ENCODE results near the gene TNP2.
"Not testable (repeated sequence)": the region's sequence is repeated elsewhere in the genome, so short reads cannot be mapped to it uniquely, and the experiment has no call there.

The TNP2 gene

DNA sequence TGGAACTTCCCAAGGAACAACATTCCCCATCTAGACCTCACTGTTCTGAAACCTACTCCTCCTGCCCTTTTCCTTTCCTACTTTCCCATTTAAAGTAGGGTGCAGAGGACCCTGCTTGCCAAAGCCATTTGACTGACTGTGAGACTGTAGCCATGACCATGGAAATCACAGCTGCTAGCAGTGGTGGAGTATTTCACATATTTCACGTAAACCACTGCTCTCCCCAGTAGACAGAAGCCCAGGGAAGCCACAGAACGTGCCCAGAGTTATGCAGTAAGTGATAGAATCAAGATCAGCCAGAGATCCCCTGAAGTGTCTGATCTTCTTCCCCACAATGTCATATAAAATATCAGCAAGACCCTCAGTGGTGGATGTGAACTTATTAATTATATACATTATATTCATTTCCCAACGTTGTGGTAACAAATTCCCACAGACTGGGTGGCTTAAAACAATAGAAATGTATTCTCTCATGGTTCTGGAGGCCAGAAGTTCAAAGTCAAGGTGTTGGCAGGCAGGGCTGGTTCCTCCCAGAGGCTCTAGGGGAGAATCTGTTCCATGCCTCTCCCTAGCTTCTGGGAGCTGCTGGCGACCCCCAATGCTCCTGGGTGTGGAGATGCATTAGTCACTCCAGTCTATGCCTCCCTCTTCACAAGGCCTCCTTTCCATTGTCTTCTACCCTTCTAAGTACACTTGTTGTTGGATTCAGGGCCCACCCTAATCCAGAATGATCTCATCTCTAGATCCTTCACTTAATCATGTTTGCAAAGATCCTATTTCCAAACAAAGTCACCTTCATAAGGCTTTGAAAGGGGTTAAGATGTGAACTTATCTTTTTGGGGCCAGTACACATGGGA lies 32.7 kb upstream of the TNP2 start:
- no peak for DNase-seq (ENCODE audit: low read depth in 1 of 2, low spot score in 1 of 2)

DNA sequence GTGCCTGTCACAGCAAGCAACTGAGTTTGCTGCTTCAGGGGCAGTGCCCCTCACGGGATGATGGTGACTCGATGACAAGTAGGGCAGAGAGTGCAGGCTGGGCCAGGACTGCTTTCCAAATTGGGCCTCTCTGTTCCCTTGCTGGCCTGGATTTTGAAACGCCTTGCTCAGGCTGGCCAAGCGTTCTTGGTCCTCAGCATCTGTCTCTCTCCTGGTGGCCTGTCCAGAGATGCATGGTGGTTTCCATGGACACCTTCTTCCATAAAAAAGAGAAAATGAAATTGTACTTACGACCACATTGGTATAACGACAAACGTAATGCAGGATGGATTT lies 31.4 kb upstream of the TNP2 start:
- no peak for DNase-seq (ENCODE audit: low read depth in 1 of 2, low spot score in 1 of 2)

DNA sequence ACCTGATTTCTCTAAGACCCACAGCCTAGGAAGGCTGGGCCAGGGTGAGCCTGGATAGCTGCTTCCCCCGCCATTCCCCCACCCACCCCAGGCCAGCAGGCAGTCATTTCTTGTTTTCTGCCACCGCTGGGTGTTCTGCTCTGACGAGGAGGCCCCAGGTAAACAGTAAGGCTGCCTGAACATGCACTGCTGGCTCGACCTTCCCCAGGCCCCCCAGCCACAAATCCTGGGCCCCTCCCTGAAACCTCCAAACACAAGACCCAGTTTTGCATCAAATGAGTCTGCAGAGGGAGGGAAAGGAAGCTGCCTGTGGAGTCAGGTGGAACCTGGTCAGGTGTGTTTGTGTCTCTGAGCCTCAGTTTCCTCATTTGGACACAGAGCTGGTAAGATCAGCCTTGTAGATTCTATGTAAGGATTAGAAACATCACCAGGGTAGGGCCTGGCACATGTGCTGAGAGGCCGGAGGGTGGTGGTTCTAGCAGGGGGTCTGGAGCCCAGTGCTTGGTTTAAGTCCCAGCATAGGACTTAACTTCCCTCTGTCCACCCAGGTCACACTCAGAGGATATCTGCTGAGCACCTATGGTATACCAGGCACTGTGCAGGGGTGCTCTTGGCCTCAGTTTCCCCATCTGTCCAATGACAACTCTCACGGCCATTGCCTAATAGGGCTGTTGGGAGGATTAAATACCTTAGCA lies 30.9 kb upstream of the TNP2 start:
- DNase-seq (ENCODE audit: low read depth in 1 of 2, low spot score in 1 of 2), result no peak

DNA sequence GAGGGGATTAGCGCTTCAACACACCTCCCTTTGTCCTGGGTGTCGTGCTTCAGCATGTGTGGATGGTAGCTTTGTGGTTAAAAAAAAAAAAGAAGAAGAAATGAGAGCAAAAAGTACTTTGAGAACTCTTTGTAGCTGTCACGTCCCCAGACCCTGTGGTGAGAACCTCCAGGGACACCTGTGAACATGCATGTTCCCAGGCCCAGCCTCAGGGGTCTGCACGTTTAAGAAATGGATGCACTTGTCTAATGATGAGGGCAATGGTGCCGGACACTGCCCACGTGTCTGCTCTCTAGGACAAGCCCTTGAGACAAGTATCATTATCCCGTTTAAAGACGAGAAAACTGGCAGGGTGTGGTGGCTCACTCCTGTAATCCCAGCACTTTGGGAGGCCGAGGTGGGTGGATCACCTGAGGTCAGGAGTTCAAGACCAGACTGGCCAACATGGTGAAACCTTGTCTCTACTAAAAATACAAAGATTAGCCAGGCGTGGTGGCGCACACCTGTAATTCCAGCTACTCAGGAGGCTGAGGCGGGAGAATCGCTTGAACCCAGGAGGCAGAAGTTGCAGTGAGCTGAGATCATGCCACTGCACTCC lies 29.9 kb upstream of the TNP2 start:
- not testable (repeated sequence) for DNase-seq (ENCODE audit: low read depth in 1 of 2, low spot score in 1 of 2)

DNA sequence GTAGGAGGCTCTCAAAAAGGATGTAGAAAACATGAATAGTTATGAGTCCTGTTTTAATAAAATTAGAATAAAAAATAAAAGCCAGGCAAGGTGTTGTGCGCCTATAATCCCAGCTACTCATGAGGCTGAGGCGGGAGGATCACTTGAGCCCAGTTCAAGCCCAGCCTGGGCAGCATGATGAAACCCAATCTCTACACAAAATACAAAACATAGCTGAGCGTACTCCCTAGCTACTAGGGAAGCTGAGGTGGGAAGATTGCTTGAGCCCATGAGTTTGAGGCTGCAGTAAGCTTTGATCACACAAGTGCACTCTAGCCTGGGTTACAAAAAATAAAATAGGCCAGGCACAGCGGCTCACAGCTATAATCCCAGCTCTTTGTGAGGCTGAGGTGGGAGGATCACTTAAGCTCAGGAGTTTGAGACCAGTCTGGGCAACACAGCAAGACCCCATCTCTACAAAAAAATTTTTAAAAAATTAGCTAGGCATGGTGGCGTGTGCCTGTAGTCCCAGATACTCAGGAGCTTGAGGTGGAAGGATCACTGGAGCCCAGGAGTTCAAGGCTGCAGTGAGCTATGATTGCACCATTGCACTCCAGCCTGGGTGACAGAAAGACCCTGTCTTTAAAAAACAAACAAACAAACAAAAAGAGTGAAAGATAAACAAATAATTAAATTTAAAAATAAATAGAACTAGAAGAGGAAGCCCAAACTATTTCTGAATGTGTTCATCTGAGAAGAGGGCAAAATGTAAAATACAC lies 29.2 kb upstream of the TNP2 start:
- no peak for DNase-seq (ENCODE audit: low read depth in 1 of 2, low spot score in 1 of 2)

DNA sequence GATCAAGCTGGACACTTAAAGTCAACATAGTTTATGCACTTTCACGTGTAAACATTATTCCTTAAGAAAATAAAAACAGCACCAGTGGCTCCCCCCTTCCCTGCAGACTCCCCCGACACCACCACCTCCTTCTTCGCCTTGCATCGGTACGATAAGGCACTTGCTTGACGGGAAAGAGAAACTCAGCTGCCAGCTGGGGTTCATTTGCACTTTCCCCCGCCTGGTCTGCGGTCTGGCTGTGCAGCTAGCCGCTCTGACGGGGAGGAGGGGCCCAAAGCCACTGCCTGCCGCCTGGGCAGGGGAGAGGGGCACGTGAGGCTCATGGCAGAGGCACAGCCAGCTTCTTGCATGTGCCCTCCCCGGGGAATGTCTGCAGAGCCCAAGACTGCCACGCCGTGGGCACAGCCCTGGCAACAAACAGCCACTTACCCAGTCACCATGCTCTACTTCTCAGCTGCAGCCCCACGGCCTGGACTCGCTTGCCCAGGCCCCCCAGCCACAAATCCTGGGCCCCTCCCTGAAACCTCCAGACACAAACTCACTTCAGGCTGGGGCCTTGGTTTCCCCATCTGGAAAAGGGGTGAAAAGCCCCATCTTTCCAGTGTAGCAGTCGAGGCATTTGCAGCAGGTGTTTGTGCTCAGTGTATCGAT lies 28.5 kb upstream of the TNP2 start:
- DNase-seq (ENCODE audit: low read depth in 1 of 2, low spot score in 1 of 2), result peak; percentile 31 to 34

DNA sequence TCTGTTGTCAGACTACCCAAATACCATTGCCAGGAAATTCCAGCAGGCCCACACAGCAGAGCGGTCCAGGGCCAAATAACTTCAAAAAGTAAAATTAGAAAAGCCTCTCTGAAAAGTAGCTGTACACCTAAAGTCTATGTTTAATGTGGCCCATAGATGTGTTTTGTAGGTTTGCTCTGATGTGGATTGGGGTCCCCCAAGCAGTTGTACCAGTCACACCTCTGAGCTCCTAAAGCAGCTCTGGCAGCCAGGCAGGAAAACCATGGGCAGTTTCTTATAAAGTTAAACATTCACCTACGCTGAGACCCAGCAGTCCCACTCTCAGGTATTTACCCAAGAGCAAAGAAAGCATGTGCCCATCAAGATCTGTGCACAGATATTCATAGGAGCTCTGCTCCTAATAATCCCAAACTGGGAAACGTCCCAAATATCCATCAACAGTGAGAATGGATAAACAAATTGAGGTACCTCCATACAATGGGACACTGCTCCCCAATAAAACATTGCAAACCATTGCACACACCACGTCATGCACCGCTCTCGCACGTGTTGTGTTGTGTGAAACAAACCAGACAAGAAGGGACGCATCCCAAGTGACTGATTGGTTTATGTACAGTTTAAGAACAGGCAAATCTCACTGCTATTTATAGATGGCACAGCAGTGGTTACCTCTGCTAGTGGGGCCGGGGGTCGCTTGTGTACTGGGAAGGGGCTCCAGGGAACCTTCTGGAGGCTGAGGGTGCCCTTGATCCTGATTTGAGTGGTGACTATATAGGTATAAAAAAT lies 27.8 kb upstream of the TNP2 start:
- DNase-seq (ENCODE audit: low read depth in 1 of 2, low spot score in 1 of 2), result no peak

DNA sequence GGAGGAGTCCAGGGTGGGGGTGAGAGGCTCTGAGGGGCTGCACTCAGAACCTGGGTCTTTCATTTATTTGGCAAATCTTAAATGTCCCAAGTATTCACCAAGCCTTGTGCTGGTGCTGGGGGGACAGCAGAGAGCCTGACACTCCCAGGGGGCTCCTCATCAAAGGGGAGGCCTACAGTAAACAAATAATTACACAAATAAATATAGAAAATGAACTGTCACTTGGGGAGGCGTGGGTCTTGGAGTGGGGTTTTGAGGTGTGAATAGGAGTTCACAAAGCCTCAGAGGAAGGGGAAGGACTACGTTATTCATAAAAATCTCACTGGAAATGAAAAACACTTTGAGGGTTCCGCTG lies 27.2 kb upstream of the TNP2 start:
- no peak for DNase-seq (ENCODE audit: low read depth in 1 of 2, low spot score in 1 of 2)

DNA sequence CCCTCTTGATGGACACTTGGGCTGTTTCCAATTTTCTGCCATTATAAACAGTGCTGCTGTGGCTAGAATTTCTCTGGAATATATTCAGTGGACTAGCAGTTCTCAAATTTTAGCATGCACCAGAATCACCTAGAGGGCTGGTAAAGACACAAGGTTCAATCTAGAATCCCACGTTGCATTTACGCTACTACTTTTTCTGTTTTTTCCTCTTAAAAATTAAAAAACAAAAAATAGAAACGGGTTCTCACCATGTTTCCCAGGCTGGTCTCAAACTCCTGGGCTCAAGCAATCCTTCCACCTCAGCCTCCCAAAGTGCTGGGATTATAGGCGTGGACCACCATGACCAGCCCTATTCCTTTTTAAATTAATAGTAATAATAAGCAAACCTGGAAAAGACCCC lies 26.5 kb upstream of the TNP2 start:
- DNase-seq (ENCODE audit: low read depth in 1 of 2, low spot score in 1 of 2), result no peak

DNA sequence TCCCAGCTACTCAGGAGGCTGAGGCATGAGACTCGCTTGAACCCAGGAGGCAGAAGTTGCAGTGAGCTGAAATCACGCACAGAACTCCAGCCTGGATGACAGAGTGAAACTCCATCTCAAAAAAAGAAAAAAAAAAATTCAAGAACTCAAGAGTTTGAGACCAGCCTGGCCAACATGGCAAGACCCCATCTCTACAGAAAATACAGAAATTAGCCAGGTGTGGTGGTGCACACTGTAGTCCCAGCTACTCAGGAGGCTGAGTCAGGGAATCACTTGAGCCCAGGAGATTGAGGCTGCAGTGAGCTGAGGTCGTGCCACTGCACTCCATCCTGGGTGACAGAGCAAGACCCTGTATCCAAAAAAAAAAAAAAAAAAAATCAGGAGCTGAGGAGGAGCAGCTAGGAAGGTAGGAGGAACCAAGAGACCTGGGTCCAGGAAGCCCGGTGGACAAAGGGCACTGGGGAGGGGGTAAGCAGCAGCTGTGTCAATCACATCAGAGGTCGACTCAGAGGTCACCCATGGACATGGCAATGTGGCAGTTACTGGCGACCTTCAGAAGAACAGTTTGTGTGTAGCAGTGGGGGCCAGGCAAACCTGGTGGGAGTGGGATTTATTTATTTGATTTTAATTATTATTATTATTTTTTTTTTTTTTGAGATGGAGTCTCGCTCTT lies 23.1 kb upstream of the TNP2 start:
- no peak for DNase-seq (ENCODE audit: low read depth in 1 of 2, low spot score in 1 of 2)

DNA sequence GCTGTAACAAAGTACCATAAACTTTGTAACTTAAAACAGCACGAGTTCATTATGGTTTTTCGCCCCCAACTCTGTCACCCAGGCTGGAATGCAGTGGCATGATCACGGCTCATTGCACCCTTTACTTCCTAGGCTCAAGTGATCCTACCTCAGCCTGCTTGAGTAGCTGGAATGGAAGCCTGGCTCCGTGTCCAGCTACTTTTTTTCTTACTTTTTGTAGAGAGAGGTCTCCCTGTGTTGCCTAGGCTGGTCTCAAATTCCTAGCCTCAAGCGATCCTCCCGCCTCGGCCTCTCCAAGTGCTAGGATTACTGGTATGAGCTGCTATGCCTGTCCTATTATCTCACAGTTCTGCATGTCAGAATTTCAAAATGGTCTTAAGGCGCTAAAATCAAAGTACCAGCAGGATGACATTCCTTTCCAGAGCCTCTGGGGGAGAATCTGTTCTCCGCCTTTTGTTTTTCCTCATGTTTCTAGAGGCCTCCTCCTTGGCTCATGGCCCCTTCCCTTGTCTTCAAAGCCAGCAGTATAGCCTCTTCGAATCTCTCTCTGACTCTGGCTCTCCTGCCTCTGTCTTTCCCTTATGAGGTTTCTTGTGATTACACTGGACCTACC lies 22.1 kb upstream of the TNP2 start:
- no peak for DNase-seq (ENCODE audit: low read depth in 1 of 2, low spot score in 1 of 2)

DNA sequence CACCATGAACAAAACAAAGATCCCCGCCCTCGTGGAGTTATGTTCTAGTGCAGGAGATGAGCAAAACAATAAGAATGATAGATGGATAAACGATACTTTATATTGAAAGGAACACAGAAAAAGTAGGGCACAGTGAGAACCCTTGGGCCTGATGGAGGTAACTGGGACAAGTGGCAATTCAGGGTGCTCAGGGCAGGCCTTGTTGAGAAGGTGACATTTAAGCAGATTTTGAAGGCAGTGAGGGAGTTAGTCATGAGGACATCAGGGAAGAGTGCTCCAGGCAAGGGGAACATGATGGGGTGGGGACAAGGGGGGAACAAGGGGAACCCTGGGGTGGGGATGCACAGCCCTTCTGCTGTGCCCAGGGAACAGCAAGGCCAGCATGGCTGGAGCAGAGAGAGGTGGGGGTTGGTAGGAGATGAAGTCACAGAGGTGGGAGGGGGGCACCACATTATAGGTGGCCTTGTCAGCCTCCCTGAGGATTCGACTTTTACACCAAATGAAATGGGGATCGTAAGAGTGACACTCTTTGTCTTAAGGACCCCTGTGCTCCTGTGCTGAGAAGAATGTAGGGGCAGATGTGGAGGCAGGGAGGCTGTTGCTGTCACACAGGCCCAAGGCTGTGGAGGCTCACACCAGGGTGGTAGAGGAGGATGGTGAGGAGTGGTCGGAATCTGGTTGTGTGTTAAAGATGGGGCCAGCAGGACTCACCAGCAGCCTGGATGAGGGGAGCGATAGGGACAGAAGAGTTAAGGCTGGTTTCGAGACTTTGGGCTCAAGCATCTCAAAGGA lies 21.2 kb upstream of the TNP2 start:
- no peak for DNase-seq (ENCODE audit: low read depth in 1 of 2, low spot score in 1 of 2)

DNA sequence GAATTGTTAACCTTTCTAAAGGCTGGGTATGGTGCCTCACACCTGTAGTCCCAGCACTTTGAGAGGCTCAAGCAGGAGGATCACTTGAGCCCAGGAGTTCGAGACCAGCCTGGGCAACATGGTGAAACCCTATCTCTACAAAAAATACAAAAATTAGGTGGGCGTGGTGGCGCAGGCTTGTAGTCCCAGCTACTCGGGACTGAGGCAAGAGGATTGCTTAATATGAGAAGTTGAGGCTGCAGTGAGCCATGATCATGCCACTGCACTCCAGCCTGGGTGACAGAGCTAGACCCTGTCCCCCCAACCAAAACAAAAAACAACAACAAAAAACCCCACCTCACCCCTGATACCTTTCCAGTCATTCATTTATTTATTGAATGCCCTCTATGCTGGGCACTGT lies 20.6 kb upstream of the TNP2 start:
- DNase-seq (ENCODE audit: low read depth in 1 of 2, low spot score in 1 of 2), result not testable (repeated sequence)

DNA sequence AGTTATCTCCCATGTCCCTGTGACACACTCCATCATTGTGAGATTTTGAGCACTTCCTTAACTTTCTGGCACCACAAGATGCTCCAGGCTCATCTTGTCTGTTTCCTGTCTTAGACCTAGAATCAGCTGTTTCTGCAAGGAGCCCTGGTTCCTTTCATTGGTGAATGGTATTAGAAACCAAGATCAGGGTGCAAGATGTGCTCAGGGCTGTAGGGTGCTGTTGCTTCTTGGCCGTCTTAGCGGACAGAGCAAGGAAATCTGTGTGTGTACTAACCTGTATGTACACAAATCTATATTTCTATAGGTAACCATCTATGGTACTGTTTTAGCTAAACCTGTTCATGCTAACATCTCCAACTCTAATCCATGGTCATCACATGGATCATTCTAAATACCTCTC lies 20.1 kb upstream of the TNP2 start:
- no peak for DNase-seq (ENCODE audit: low read depth in 1 of 2, low spot score in 1 of 2)

DNA sequence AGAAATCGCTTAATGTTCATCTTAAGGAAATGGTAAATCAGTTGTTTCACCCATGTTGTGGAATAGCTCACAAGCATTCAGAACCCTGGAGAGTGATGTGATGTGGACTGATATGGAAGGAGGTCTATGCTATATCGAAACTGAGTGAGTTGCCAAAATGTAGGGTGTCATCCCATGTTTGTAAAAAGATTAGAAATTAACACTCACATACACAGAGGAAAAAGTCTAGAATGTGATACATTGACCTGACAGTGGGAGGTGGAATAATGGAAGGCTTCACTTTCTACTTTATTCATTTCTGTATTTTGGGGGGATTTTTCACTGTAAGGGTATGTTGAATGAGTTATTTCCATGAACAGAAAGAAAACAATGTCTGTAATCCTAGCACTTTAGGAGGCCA lies 16.7 kb upstream of the TNP2 start:
- no peak for DNase-seq (ENCODE audit: low read depth in 1 of 2, low spot score in 1 of 2)

DNA sequence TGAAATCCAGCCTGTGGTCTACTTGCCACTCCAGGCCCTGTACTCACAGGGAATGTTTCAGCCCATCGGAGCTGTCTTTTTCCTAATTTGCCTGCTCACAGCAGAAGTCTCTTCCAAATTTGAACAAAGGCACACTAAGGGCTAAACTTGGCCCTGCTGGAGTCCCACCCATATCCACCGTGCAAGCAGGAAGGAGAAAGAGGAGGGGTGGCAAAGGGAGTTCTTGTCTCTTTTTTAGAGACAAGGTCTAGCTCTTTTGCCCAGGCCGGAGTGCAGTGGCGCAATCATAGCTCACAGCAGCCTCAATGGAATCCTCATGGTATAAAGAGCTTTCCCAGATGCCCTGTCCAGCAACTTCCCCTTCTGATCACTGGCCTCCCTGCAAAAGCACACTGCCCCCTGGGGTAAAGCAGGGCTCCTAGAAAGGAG lies 14.7 kb upstream of the TNP2 start:
- DNase-seq (ENCODE audit: low read depth in 1 of 2, low spot score in 1 of 2), result no peak

DNA sequence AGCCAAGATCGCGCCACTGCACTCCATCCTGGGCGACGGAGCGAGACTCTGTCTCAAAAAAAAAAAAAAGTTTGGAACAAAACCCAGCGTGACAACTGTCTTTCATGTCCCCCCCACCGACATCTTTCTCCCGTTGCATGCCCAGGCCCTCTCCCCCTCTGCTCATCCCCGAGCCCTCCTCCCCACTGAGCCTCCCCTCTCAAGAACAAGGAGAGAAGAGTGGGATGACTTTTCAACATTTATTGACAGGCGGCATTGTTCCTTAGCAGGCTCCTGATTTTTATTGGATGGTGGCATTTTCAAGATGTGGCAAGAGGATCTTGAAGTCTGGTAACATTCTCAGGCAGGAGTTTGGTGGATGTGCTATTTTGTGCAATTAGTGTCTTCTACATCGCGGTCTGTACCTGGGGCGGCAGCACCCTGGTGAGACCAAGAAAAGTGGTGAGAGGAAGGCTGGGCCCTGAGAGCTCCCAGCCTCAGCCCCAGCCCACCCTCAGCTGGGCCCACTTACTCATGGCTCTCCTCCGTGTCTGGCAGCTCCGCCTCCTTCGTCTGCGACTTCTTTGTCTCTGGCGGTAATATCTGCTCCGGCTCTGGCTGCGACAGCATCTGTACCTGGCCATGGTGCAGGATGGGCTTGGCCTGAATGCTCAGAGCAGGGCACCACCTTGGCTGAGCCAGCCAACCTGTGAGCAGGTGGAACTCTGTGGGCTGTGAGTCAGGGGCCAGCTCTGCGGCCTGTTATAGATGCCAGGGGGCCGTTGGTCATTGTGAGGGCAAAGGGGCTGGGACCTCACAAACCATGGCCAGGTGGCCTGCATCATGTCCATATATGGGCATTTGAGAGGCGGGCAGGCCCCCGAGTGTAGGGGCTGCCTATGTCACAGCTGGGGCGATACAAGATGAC lies 11.7 kb upstream of the TNP2 start, which contains the start of gene PRM1:
Gene PRM1, minus strand, starts transcription at position 715 of the 907 bp plus-strand sequence. Its CDS starts 92 bp downstream, at position 623.
- DNase-seq (ENCODE audit: low read depth in 1 of 2, low spot score in 1 of 2), result no peak
